HG03045 (cell line): ENCODE measurements around the gene HAPLN2.
A peak's percentile ranks its signal among the peaks of the same experiment; 100 is the strongest.

Experiments
- ATAC-seq: cut with Tn5 transposase; IDR thresholded peaks from one replicate; pipeline ENCODE4 v1.9.1; 2021; ENCODE audit warnings: mild to moderate bottlenecking, moderate library complexity; ENCODE audit not compliant: unreplicated experiment

HAPLN2 gene

DNA sequence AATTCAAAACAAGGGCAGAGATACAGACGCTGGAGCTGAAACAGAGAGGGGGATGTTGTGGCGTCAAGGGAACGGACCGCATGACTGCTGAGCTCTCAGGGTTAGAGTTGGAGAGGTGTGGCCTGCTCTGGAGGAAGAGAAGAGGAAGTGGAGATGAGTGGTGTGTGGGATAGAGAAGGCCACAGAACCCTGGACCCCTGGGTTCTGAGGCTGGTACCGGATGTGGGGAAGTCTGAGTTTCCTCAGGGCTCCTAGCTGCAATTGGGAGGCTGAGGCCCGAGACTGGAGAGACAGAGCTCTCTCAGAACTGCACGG, 24.5 kb downstream of the HAPLN2 start:
- no peak for ATAC-seq

DNA sequence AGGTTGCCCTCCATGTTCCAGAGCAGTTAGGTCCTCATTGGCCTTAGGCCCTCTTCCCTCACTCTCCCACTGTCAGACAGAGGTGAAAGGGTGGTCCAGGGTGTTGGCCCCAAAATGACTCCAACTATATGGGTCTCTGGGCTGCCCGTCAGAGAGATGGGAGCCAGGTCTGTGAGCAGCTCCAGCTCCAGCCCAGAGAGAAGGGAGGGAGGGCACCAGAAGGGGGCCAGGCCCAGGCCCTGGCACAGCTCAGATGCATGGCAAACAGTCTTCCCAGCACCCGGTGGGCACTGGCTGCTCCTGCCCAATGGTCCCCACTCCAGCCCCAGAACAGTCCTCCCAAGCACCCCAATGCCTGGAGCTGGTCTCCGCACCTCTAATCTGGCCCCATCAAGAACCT, 24.9 kb downstream of the HAPLN2 start:
- no peak for ATAC-seq

DNA sequence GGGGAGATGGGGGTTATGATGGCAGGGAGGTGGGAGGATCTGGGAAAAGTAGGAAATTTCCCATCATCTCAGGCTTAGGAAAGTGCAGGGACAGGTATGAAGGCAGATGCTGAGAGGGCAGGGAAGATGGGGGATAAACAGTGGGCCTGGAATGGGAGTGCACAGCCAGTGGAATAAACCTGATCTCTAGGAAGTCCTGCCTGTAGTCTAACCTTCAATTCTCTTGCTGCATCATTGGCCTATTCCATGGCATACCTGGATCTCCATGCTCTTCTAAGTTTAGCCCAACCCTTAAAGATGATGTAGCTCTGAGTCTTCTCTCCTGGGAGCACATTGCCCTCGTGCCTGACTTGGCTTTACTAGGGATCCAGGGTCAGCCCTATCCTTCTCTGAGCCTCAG, 25.4 kb downstream of the HAPLN2 start:
- no peak for ATAC-seq

DNA sequence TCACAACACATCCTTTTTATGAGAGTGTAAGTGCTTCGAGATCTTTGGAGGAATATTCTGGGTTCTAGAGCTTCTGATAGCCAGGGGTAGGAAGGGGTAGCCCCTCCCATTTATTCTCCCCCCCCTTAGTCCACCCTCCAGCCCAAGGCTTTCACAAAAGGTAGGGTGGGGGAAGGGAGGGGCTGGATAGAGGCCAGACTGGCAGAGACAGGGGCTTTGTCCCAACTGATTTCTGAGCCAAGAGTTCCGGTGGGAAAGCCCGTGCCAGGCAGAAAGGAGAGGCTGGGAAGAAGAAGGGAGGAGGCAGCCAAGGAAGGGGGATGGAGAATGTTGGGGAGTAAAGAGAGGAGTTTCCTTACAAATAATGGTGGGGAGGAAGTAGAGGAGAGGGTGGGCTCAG, 25.8 kb downstream of the HAPLN2 start:
- no peak for ATAC-seq

DNA sequence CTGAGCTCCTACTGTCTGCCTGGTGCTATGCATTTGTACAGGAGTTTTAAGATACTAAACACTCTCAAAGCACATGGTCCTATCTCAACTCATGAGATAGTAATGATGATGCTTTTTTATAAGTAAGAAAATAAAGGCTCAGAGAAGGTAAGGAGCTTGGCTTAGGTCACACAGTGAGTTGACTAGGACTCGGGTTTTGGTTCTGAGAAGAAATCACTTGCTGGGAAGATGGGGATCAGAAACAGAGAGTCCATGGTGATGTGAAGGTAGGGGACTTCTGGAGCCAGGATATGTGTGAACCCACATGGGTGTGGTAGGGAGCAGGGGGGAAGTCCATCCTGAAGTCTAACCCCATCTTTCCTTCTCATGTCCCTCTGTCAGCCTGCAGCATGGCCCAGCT, 26.5 kb downstream of the HAPLN2 start:
- ATAC-seq: no peak

DNA sequence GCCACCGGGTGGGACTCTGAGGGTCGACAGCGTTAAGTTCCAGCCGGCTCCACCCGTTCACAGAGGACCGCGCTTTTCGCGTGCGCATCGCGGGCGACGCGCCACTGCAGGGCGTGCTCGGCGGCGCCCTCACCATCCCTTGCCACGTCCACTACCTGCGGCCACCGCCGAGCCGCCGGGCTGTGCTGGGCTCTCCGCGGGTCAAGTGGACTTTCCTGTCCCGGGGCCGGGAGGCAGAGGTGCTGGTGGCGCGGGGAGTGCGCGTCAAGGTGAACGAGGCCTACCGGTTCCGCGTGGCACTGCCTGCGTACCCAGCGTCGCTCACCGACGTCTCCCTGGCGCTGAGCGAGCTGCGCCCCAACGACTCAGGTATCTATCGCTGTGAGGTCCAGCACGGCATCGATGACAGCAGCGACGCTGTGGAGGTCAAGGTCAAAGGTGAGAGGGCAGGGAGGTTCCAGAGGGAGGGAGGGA, 27.6 kb downstream of the HAPLN2 start:
- ATAC-seq: no peak

DNA sequence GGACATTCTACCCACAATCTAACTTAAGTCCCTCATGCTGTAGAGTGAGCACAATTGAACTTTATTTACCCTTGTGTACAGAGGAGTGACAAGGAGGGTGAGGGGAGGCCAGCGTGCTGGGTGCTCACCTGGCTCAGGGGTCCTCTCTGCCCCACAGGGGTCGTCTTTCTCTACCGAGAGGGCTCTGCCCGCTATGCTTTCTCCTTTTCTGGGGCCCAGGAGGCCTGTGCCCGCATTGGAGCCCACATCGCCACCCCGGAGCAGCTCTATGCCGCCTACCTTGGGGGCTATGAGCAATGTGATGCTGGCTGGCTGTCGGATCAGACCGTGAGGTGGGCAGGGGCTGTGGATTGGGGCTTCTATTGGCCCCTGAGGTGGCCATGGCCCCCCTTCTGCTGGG, 28.1 kb downstream of the HAPLN2 start:
- no peak for ATAC-seq

DNA sequence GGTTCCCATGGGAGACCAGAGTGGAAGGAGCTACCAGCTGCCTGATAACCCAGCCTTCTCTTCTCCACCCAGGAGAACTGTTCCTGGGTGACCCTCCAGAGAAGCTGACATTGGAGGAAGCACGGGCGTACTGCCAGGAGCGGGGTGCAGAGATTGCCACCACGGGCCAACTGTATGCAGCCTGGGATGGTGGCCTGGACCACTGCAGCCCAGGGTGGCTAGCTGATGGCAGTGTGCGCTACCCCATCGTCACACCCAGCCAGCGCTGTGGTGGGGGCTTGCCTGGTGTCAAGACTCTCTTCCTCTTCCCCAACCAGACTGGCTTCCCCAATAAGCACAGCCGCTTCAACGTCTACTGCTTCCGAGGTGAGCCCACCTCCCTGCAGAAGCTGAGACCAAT, 29.3 kb downstream of the HAPLN2 start:
- no peak for ATAC-seq

DNA sequence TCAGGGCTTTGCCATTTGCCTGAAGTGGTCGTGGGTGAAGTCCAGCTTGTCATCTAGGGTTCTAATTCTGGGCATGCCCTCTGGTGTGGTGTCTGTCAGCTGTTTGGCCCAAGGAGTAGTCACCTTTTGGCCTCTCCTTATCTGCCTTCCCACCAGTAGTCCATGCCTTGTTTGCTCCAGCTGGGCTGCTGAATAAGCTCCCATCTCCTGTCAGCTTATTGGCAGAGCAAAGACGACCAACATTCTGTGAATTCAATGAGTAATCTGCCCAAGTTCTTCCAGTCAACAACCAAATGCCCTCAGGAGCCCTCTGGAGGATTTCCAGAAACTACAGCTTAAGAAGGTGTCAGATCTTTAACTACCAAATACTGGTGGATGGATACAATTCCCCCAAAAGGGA, 29.7 kb downstream of the HAPLN2 start:
- ATAC-seq: no peak

DNA sequence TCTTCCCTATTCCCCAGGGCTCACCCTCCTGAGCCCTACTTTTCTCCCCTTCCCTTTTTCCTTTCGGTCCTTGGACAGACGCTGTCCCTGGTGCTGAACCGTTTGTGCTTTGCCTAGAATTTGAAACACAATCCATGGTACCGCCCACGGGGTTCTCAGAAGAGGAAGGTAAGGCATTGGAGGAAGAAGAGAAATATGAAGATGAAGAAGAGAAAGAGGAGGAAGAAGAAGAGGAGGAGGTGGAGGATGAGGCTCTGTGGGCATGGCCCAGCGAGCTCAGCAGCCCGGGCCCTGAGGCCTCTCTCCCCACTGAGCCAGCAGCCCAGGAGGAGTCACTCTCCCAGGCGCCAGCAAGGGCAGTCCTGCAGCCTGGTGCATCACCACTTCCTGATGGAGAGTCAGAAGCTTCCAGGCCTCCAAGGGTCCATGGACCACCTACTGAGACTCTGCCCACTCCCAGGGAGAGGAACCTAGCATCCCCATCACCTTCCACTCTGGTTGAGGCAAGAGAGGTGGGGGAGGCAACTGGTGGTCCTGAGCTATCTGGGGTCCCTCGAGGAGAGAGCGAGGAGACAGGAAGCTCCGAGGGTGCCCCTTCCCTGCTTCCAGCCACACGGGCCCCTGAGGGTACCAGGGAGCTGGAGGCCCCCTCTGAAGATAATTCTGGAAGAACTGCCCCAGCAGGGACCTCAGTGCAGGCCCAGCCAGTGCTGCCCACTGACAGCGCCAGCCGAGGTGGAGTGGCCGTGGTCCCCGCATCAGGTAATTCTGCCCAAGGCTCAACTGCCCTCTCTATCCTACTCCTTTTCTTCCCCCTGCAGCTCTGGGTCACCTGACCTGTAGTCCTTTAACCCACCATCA, 33.1 kb downstream of the HAPLN2 start:
- ATAC-seq: no peak

DNA sequence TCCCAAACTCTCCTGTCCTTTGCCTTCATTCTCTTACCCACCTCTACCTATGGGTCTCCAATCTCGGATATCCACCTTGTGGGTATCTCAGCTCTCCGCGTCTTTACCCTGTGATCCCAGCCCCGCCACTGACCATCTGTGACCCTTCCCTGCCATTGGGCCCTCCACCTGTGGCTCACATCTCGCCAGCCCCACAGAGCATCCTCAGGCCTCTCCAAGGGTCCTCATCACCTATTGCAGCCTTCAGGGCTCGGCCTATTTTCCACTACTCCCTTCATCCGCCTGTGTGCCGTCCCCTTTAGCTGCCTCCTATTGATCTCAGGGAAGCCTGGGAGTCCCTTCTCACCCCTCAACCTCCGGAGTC, 33.8 kb downstream of the HAPLN2 start:
- ATAC-seq: no peak

DNA sequence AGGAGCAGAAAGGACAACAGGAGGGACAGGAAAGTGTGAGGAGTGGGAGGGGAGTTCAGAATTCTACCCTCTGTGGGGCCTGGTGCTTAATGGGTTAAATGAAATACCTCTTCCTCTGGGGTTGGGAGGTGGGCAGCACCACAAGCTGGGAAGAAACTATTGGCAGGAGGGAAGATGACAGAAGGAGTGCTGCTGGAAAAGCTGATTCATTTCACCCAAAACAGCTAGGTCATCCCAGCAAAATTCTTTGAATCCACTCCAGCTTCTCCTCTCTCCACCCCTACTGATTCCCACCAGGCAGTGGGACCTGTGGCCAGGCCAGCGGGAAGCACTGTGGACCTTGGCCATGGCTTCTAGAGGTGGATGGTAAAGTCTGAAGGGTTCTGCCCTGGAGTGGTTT, 35.5 kb downstream of the HAPLN2 start:
- ATAC-seq: no peak

DNA sequence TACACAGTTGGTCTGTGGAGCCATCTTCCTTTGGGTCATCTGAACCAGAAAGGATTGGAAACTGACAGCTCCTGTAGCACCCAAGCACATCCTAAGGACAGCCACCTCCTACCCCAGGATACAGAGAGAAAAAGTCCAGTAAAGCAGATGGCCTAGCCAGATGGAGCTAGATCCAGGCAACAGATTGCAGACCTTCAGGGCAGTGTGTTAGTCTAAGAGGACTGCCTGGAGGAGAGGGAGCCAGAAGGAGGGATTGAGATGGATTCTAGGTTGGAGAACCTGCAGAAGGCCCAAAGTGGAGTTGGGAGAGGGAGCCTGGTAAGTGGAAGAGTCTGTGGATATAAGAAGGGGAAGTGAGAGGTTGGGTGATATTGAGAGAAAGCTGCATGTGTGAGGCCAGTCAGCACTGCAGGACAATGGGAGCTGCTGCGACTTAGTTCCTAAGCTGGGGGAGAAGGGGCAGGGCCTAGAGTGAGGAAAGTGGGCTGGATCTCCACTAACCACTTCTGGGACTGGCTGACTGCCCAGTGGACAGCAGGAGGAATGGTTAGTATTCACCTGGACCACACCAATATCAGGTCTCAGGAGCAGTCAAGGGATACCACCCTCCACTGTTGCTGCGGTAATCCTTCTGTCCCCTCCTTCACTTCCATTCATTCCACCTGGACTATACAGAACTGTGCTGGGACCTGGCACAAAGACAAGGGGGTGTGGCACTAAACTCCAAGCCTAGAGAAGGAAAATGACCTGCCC, 36.1 kb downstream of the HAPLN2 start:
- no peak for ATAC-seq

DNA sequence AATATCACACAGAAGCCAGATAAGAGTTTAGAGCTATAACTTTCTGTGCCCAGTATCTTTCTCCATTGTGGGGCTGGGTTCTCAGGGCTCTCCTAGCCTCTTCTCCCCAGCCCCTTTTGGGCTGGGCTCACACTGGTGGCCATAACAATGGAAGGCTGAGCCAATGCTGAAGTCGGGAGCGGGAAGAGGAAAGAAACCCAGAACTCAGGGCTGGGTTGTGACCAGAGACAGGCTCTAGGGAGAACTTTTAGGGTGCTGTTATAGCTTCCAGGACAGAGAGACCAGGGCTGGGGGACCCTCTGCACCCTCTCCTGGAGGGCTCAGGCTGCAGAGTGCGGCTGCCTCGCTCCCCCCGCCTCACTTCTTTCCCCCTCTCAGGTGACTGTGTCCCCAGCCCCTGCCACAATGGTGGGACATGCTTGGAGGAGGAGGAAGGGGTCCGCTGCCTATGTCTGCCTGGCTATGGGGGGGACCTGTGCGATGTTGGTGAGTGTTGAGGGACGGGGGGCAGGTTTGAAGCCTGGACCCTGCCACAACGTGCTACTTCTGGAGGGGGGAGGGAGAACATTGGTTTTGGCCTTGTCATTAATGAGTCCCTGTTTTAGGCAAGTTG, 36.8 kb downstream of the HAPLN2 start:
- ATAC-seq: no peak

DNA sequence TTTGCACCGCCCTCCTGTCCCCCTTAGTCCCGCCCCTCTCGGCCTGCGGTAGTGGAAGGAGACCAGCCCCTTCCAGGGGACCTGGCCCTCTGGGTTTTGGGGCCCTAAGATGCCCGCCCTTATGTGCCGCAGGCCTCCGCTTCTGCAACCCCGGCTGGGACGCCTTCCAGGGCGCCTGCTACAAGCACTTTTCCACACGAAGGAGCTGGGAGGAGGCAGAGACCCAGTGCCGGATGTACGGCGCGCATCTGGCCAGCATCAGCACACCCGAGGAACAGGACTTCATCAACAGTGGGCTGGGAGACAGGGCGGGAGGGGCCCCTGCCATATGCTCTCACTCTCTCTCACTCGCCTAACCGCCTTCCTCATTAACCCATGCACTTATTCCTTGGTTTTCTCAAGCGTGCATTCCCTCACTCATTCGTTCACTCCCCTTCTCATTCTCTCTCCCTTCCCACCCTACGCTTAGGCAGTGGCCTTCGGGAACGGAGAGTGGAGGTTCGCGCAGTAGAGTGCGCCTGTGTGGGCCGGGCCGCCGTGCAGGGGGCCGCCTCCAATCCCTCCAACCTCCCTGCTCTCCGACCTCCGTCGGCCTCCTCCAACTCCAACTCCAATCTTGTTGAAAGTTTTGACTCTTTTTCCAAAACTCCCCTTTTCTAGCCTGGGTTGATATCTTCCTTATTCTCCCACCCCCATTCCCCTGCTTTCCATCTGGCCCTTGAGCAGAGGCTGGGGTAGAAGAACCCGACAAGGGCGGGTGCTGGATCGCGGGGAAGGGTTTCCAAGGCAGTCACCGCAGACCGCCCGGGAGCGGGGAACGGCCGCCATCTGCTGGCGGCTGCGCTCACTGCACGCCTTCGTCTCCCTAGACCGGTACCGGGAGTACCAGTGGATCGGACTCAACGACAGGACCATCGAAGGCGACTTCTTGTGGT, 37.9 kb downstream of the HAPLN2 start:
- ATAC-seq: no peak

DNA sequence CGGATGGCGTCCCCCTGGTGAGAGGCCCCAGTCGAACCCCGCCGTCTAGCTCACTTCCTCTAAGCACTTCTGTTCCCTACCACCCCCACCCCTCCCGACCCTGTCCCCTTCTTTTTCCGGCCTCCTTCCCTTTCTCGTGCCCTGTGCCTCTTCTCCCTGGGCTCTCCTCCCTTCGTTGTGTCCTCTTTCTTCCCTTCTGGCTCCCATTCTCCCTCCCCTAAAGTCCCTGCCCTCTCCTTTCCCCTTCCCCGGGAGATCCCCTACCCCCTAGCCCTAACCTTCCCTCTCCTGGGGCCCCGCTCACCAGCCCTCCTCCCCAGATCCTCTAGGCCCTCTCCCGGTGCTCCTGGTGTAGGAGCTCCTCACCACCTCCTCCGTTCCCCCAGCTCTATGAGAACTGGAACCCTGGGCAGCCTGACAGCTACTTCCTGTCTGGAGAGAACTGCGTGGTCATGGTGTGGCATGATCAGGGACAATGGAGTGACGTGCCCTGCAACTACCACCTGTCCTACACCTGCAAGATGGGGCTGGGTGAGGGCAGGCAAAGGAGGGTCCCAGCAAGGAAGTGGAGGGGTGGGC, 38.6 kb downstream of the HAPLN2 start:
- no peak for ATAC-seq

DNA sequence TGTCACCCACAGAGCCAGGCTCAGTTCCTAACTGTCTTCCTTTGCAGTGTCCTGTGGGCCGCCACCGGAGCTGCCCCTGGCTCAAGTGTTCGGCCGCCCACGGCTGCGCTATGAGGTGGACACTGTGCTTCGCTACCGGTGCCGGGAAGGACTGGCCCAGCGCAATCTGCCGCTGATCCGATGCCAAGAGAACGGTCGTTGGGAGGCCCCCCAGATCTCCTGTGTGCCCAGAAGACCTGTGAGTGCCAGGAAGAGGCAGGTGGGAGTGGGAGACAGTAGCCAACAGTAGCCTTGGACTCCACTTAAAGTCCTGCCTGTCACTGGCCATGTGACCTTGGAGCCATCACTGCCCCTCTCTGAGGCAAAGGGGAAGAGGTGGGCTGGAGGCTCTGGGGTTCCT, 39.3 kb downstream of the HAPLN2 start:
- ATAC-seq: no peak

DNA sequence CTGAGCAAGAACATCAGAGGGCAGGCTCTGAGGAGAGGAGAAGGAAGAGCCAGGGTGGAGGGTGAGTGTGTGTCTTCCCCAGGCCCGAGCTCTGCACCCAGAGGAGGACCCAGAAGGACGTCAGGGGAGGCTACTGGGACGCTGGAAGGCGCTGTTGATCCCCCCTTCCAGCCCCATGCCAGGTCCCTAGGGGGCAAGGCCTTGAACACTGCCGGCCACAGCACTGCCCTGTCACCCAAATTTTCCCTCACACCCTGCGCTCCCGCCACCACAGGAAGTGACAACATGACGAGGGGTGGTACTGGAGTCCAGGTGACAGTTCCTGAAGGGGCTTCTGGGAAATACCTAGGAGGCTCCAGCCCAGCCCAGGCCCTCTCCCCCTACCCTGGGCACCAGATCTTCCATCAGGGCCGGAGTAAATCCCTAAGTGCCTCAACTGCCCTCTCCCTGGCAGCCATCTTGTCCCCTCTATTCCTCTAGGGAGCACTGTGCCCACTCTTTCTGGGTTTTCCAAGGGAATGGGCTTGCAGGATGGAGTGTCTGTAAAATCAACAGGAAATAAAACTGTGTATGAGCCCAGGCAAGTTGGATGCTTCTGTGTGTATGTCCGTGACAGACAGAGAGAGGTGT, 39.8 kb downstream of the HAPLN2 start:
- ATAC-seq: no peak

DNA sequence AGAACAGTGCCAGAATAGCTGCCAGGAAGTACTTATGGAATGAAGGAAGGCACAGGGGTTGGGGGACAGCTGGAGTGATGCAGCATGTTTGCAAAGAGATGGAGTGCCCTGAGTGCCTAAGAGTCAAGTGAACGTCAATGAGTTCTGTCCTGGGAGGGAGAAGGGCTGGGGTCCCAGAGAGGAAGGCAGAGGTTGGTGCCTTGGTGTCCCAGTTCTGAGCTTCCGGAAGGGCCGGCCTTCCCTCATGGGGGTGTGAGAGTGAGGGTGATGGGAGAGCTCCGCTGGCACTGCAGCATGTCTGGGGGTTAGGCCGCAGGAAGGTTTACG, 40.4 kb downstream of the HAPLN2 start:
- no peak for ATAC-seq

DNA sequence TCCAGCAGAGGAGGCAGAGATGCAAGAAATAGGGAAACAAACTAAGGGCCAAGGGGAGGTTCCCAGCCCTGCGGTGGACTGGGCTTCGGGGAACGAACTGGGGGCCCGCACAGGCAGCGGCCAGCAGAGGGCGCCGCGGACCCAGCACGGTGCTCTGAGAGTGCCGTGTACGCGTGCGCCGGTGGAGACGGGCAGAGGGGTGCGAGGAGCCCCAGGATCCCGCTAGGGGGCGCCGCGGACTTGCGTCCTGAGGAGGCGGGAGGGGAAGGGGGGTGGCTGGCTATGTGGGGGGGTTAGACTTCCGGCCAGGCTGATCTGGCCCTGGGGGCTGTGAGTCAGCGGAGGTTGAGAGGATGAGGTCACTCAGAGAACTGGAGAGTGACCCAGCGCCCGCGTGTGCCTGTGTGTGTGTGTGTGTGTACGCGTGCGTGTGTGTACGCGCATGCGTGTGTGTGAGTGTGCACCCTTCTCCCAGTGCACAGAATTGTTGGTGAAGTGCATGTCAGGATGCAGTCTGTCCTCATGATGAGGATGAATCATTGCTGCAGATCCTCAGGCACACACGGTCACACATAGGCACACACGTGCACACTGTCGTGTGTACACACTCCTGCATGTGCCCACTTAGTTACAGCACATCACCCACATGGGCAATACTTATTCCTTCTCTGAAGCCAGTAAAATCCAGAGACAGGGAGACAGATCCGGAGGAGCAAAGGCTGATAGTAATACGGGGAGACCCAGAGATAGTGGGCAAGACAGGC, 41.0 kb downstream of the HAPLN2 start:
- peak; percentile 43 for ATAC-seq
